CD4-positive, alpha-beta T cell (primary cell): Measurements from ENCODE around the gene IGDCC3. TPM values are rescaled to one million over a fixed set of nuclear protein-coding genes. Genes with fewer than 3 reads are reported as not detected.

Experiments
- ATAC-seq: fragments of 200-7000 bp; cut with Tn5 transposase; one replicate; pipeline ENCODE4 v1.10.0; 2022; ENCODE audit warnings: mild to moderate bottlenecking; ENCODE audit not compliant: poor library complexity
- CTCF ChIA-PET: fragments of 350-600 bp; sonication (Branson Sonifier 250); formaldehyde crosslinking; loops from one replicate; lab custom pipeline; 2021; ENCODE audit warnings: antibody characterized with exemption, inconsistent platforms; lab: Charles Lee
- POLR2A ChIA-PET: fragments of 350-600 bp; sonication (Branson Sonifier 250); formaldehyde crosslinking; loops from one replicate; lab custom pipeline; 2021; ENCODE audit warnings: antibody characterized with exemption, inconsistent platforms; lab: Charles Lee
- DNase-seq, 14 experiments: peaks; one replicate each; pipeline ENCODE4 v3.0.0-alpha.2; 2013 to 2020; ENCODE audit warnings: mixed read lengths in 2 of 14
- H3K27ac ChIP-seq, 2 donors: one replicate each; pipeline versions ENCODE4 v1.5.1 to v1.7.0; 2013; ENCODE audit warnings: low read length in 2 of 2, low read depth in 1 of 2, mild to moderate bottlenecking in 1 of 2
- H3K27me3 ChIP-seq, 2 experiments: 1 replicate in 1 of 2; 2 replicates in 1 of 2; pipeline versions ENCODE4 v1.6.1 to v1.7.0; 2013; ENCODE audit warnings: low read length in 2 of 2, control low read depth in 1 of 2, mild to moderate bottlenecking in 1 of 2, moderate library complexity in 1 of 2; ENCODE audit not compliant: insufficient read depth in 2 of 2, control insufficient read depth in 1 of 2
- H3K36me3 ChIP-seq: one replicate; pipeline ENCODE4 v1.6.1; 2013; ENCODE audit warnings: low read length, control low read depth; ENCODE audit not compliant: insufficient read depth
- H3K4me1 ChIP-seq: one replicate; pipeline ENCODE4 v1.6.1; 2013; ENCODE audit warnings: low read length, control low read depth; ENCODE audit not compliant: insufficient read depth
- H3K4me3 ChIP-seq: one replicate; pipeline ENCODE4 v1.5.1; 2013; ENCODE audit warnings: mild to moderate bottlenecking, low read length, moderate library complexity
- H3K9me3 ChIP-seq, 2 experiments: 1 replicate in 1 of 2; 2 replicates in 1 of 2; pipeline versions ENCODE4 v1.6.1 to v1.7.0; 2013; ENCODE audit warnings: low read length in 2 of 2, mild to moderate bottlenecking in 2 of 2, control low read depth in 1 of 2, moderate library complexity in 1 of 2; ENCODE audit not compliant: control insufficient read depth in 1 of 2, insufficient read depth in 1 of 2
- H3K27ac Mint-ChIP-seq: one replicate; pipeline ENCODE4 v1.8.0; 2020; ENCODE audit warnings: mixed read lengths
- H3K27me3 Mint-ChIP-seq: one replicate; pipeline ENCODE4 v1.8.0; 2021; ENCODE audit warnings: mixed read lengths
- H3K36me3 Mint-ChIP-seq: one replicate; pipeline ENCODE4 v1.8.0; 2021; ENCODE audit warnings: low read depth, mixed read lengths
- H3K4me1 Mint-ChIP-seq: one replicate; pipeline ENCODE4 v1.8.0; 2021; ENCODE audit warnings: low read depth, mixed read lengths
- H3K4me3 Mint-ChIP-seq: one replicate; pipeline ENCODE4 v1.8.0; 2020; ENCODE audit warnings: mild to moderate bottlenecking, mixed read lengths
- H3K9me3 Mint-ChIP-seq: one replicate; pipeline ENCODE4 v1.8.0; 2020; ENCODE audit warnings: mixed read lengths
- CTCF ChIP-seq: fragments of 200-600 bp; IDR thresholded peaks from one replicate; pipeline ENCODE4 v1.8.0; 2022; ENCODE audit warnings: antibody characterized with exemption, mild to moderate bottlenecking
- intact Hi-C, 2 experiments: fragments of 100-400 bp; cut with DNase I in 1 of 2; cut with micrococcal nuclease in 1 of 2; formaldehyde crosslinking; loops; one replicate each; pipeline versions ENCODE4 v1.15.1 to v1.9.0; 2023 to 2025; cut with DNase I, micrococcal nuclease
- total RNA-seq, 174 experiments: library from RNA in 2 of 174; stranded (reverse) in 2 of 174; gene quantifications; one replicate each; pipeline ENCODE4 v1.2.3 and lab custom pipeline; 2021 to 2026

IGDCC3 gene
- total RNA-seq, 2 experiments from 2014 or later: not detected

GRCh38 chr15:65423976-65424679, 46.3 kb upstream of the IGDCC3 start:
- no peak overlapping the region for H3K27ac ChIP-seq
- intact Hi-C loops: no loop called here
- no peak overlapping the region for H3K4me3 ChIP-seq
- H3K9me3 ChIP-seq: peaks cover 0 to 3% of the 10 kb centered on the region in 2 experiments
- peaks cover 17% of the 10 kb centered on the region for H3K4me1 ChIP-seq
- no peaks in the 10 kb centered on the region for H3K36me3 ChIP-seq
- TF ChIP-seq CTCF: no peak
- ChIA-PET CTCF (no interaction called here), POLR2A (no interaction called here)
- Mint-ChIP-seq H3K27ac (no peak overlapping the region), H3K4me3 (peak overlapping the region; percentile 42), H3K27me3 (peaks cover 63% of the 10 kb centered on the region), H3K9me3 (no peaks in the 10 kb centered on the region), H3K4me1 (peaks cover 16% of the 10 kb centered on the region), H3K36me3 (no peaks in the 10 kb centered on the region)
- no peak for DNase-seq
- peaks cover 25 to 50% of the 10 kb centered on the region in 2 experiments for H3K27me3 ChIP-seq
- no peak for ATAC-seq

GRCh38 chr15:65423150-65423975, 45.6 kb upstream of the IGDCC3 start:
- DNase-seq (no peak), ATAC-seq (no peak)
- Histone ChIP-seq H3K36me3 (no peaks in the 10 kb centered on the region), H3K9me3 (peaks cover 0 to 3% of the 10 kb centered on the region in 2 experiments), H3K4me3 (no peak overlapping the region), H3K27me3 (peaks cover 29 to 57% of the 10 kb centered on the region in 2 experiments), H3K27ac (no peak overlapping the region), H3K4me1 (peaks cover 17% of the 10 kb centered on the region)
- Mint-ChIP-seq H3K9me3 (no peaks in the 10 kb centered on the region), H3K36me3 (no peaks in the 10 kb centered on the region), H3K27me3 (peaks cover 70% of the 10 kb centered on the region), H3K4me1 (peaks cover 16% of the 10 kb centered on the region), H3K27ac (no peak overlapping the region), H3K4me3 (peak overlapping the region; percentile 81)
- POLR2A ChIA-PET: no interaction called here
- CTCF ChIA-PET: no interaction called here
- no peak for TF ChIP-seq CTCF
- intact Hi-C loops: no loop called here

GRCh38 chr15:65421360-65422215, 43.8 kb upstream of the IGDCC3 start:
- ATAC-seq: no peak
- Mint-ChIP-seq H3K4me3 (peak overlapping the region; percentile 72), H3K27ac (no peak overlapping the region), H3K36me3 (no peaks in the 10 kb centered on the region), H3K27me3 (peaks cover 85% of the 10 kb centered on the region), H3K4me1 (peaks cover 16% of the 10 kb centered on the region), H3K9me3 (no peaks in the 10 kb centered on the region)
- H3K36me3 ChIP-seq: no peaks in the 10 kb centered on the region
- CTCF ChIA-PET: no interaction called here
- intact Hi-C loops: no loop called here
- H3K4me1 ChIP-seq: peaks cover 17% of the 10 kb centered on the region
- H3K4me3 ChIP-seq: peak overlapping the region; percentile 16
- H3K9me3 ChIP-seq: peaks cover 0 to 3% of the 10 kb centered on the region in 2 experiments
- peaks cover 34 to 58% of the 10 kb centered on the region in 2 experiments for H3K27me3 ChIP-seq
- no peak for TF ChIP-seq CTCF
- no peak for DNase-seq
- no peak overlapping the region for H3K27ac ChIP-seq
- POLR2A ChIA-PET: interaction anchor here (0.5 kb wide), 1 partner anchor 522 kb away, joined by 4 read pairs; no protein-coding TSS in a partner anchor
